ENCODE results near the gene MAPK8IP3. TPM values are rescaled to one million over a fixed set of nuclear protein-coding genes. Genes with fewer than 3 reads are reported as not detected.

Gene MAPK8IP3
- total and polyA plus RNA-seq, 7 experiments from 2014 or later = 1.7 to 299 (median 244) TPM

DNA sequence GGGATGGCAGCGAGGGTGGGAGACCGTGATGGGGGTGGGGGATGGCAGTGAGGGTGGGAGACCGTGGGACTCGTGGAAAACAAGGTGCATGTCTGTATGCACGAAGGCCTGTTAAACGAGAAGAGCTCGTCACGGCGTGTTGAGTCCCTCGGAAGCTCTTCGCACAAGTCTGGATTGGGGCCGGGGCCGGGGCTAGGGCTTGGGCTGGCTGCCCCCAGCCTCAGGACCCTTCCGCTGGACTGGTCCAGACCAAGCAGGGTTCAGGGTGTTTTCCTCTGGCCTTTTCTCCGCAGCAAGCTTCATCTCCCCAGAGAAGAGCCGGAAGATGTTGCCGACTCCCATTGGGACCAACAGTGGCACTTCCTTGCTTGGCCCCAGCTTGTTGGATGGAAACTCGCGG lies 35.6 kb upstream of the MAPK8IP3 start:
- intact Hi-C loops (cut with micrococcal nuclease) = no loop called here
- CTCF ChIA-PET = no interaction called here
- peaks cover 14 to 71% (median 18%) of the 10 kb centered on the region in 5 donors for H3K36me3 Mint-ChIP-seq

DNA sequence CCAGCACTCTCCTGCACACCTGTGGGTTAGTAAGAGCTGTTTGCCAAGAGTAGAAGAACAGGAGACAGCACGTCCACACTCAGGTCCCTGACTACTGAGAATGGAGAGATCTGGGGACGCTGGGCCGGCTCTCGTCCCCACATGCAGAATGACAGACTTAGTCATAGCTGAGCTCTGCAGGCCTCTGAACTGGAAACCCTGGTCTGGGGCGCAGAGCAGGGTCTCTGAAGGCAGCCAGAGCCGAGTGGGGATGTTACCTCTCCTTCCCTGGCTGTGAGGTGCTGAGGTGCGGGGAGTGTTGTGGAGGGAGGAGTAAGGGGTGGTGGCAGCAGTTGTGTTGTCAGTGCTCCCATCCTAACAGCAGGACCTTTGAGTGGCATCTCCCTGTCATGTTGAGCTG lies 35.1 kb upstream of the MAPK8IP3 start:
- Mint-ChIP-seq H3K4me3 (no peak overlapping the region), H3K36me3 (peaks cover 14 to 69% (median 18%) of the 10 kb centered on the region in 5 donors)
- intact Hi-C loops (cut with micrococcal nuclease) = no loop called here

More for the DNA sequence above, 35.6 kb upstream of the MAPK8IP3 start:
- Histone ChIP-seq H3K4me3 (ENCODE audit: low read length) (no peak overlapping the region), H3K36me3 (ENCODE audit: control insufficient read depth in 2 of 3, insufficient read depth in 3 of 3, low read length in 3 of 3) (peaks cover 0 to 97% (median 8%) of the 10 kb centered on the region in 3 experiments), H3K27ac (ENCODE audit: low read depth, low read length) (no peak overlapping the region), H3K9me3 (ENCODE audit: control insufficient read depth in 2 of 3, low read length in 3 of 3) (no peaks in the 10 kb centered on the region), H3K4me1 (ENCODE audit: control insufficient read depth in 2 of 2, insufficient read depth in 2 of 2, low read length in 2 of 2) (no peaks in the 10 kb centered on the region), H3K27me3 (ENCODE audit: control insufficient read depth in 2 of 2, insufficient read depth in 2 of 2, low read length in 2 of 2) (no peaks in the 10 kb centered on the region)
- H3K4me3 Mint-ChIP-seq = no peak overlapping the region
- H3K27me3 Mint-ChIP-seq = no peaks in the 10 kb centered on the region
- H3K27ac Mint-ChIP-seq = no peak overlapping the region
- no peaks in the 10 kb centered on the region for H3K4me1 Mint-ChIP-seq
- POLR2A ChIA-PET = no interaction called here
- H3K9me3 Mint-ChIP-seq = no peaks in the 10 kb centered on the region
- DNase-seq (no peak), ATAC-seq (no peak)

GRCh38 chr16:1673424-1674151 lies 32.4 kb upstream of the MAPK8IP3 start:
- Histone ChIP-seq H3K4me1 (ENCODE audit: control insufficient read depth in 2 of 2, insufficient read depth in 2 of 2, low read length in 2 of 2) (no peaks in the 10 kb centered on the region), H3K27me3 (ENCODE audit: control insufficient read depth in 2 of 2, insufficient read depth in 2 of 2, low read length in 2 of 2) (no peaks in the 10 kb centered on the region), H3K27ac (ENCODE audit: low read depth, low read length) (no peak overlapping the region), H3K9me3 (ENCODE audit: control insufficient read depth in 2 of 3, low read length in 3 of 3) (no peaks in the 10 kb centered on the region), H3K4me3 (ENCODE audit: low read length) (no peak overlapping the region), H3K36me3 (ENCODE audit: control insufficient read depth in 2 of 3, insufficient read depth in 3 of 3, low read length in 3 of 3) (peaks cover 0 to 68% (median 3%) of the 10 kb centered on the region in 3 experiments)
- CTCF ChIA-PET = interaction anchor here (0.5 kb wide), 2 partner anchors 39 to 256 kb away, joined by 3 read pairs; no protein-coding TSS in a partner anchor
- no peak for ATAC-seq
- no peak for DNase-seq
- H3K27ac Mint-ChIP-seq = no peak overlapping the region
- no peaks in the 10 kb centered on the region for H3K27me3 Mint-ChIP-seq
- H3K9me3 Mint-ChIP-seq = no peaks in the 10 kb centered on the region
- intact Hi-C loops (cut with micrococcal nuclease) = no loop called here
- H3K4me3 Mint-ChIP-seq = no peak overlapping the region
- POLR2A ChIA-PET = interaction anchor here (1.9 kb wide), 1 partner anchor 33 kb away, joined by 7 read pairs; the partner anchor contains the start of gene MAPK8IP3
- H3K36me3 Mint-ChIP-seq = peaks cover 14 to 50% (median 18%) of the 10 kb centered on the region in 5 donors
- peaks cover 6 to 13% (median 13%) of the 10 kb centered on the region in 7 donors for H3K4me1 Mint-ChIP-seq

More for the DNA sequence above, 35.1 kb upstream of the MAPK8IP3 start:
- no peak overlapping the region for H3K27ac Mint-ChIP-seq
- Histone ChIP-seq H3K27ac (ENCODE audit: low read depth, low read length) (no peak overlapping the region), H3K36me3 (ENCODE audit: control insufficient read depth in 2 of 3, insufficient read depth in 3 of 3, low read length in 3 of 3) (peaks cover 0 to 96% (median 8%) of the 10 kb centered on the region in 3 experiments), H3K4me3 (ENCODE audit: low read length) (no peak overlapping the region), H3K27me3 (ENCODE audit: control insufficient read depth in 2 of 2, insufficient read depth in 2 of 2, low read length in 2 of 2) (no peaks in the 10 kb centered on the region), H3K9me3 (ENCODE audit: control insufficient read depth in 2 of 3, low read length in 3 of 3) (no peaks in the 10 kb centered on the region), H3K4me1 (ENCODE audit: control insufficient read depth in 2 of 2, insufficient read depth in 2 of 2, low read length in 2 of 2) (no peaks in the 10 kb centered on the region)
- H3K27me3 Mint-ChIP-seq = no peaks in the 10 kb centered on the region
- ChIA-PET CTCF (no interaction called here), POLR2A (no interaction called here)
- no peak for DNase-seq
- no peaks in the 10 kb centered on the region for H3K9me3 Mint-ChIP-seq
- ATAC-seq = no peak
- H3K4me1 Mint-ChIP-seq = no peaks in the 10 kb centered on the region

GRCh38 chr16:1674306-1674705 lies 31.7 kb upstream of the MAPK8IP3 start:
- DNase-seq = no peak
- Mint-ChIP-seq H3K36me3 (peaks cover 10 to 42% (median 18%) of the 10 kb centered on the region in 5 donors), H3K27me3 (no peaks in the 10 kb centered on the region), H3K4me3 (no peak overlapping the region), H3K9me3 (no peaks in the 10 kb centered on the region), H3K4me1 (peaks cover 12 to 21% (median 19%) of the 10 kb centered on the region in 7 donors), H3K27ac (no peak overlapping the region)
- no peak overlapping the region for H3K4me3 ChIP-seq (ENCODE audit: low read length)
- no peak for ATAC-seq
- ChIA-PET CTCF (interaction anchor here (0.5 kb wide), 1 partner anchor 257 kb away, joined by 3 read pairs; no protein-coding TSS in a partner anchor), POLR2A (interaction anchor here (1.9 kb wide), 1 partner anchor 32 kb away, joined by 7 read pairs; the partner anchor contains the start of gene MAPK8IP3)
- no peaks in the 10 kb centered on the region for H3K27me3 ChIP-seq (ENCODE audit: control insufficient read depth in 2 of 2, insufficient read depth in 2 of 2, low read length in 2 of 2)
- intact Hi-C loops (cut with micrococcal nuclease) = no loop called here
- H3K36me3 ChIP-seq (ENCODE audit: control insufficient read depth in 2 of 3, insufficient read depth in 3 of 3, low read length in 3 of 3) = peaks cover 0 to 61% (median 3%) of the 10 kb centered on the region in 3 experiments
- H3K9me3 ChIP-seq (ENCODE audit: control insufficient read depth in 2 of 3, low read length in 3 of 3) = no peaks in the 10 kb centered on the region
- H3K4me1 ChIP-seq (ENCODE audit: control insufficient read depth in 2 of 2, insufficient read depth in 2 of 2, low read length in 2 of 2) = no peaks in the 10 kb centered on the region
- H3K27ac ChIP-seq (ENCODE audit: low read depth, low read length) = no peak overlapping the region

DNA sequence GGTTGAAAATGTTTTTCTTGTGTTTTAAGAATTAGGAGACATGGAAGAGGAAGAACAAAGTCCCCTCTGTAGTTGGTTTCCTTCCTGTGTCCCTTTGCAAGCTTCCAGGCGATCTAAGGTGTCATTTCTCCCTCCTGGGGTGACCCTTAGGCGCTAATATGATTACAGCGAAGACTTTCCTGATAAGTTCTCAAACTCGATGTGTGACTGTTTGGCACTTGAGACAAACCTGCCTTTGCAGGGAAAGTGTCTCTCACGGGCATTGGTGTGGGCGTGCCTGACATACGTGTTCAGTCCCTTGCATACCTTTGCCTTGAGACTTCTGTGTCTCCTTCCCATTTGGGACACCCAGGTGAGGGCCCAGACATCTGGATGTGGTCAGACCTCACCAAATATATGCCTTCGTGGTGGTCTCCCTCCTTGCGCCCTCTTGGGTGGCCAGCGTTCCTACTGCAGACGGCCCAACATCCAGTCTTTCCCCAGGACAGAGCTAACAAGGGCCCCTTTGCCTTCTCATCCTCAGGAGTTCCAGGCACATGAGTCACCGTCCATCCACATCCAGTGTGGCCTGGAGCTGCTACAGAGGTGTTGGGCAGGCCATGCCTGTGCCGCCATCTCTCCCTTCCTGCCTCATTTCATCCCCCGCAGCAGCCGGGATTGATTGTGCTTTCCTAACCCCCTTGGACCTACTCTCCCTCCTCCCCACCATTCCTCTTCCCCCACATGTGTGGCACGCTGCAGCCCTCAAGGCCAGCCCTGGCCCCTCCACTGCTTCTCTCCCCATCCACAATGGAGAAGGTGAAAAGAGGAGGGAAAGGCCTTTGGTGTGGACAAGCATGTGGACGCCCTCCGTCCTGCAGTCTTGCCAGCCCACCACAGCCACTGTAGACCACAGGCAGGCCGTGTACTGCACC lies 31.0 kb upstream of the MAPK8IP3 start:
- H3K9me3 Mint-ChIP-seq = no peaks in the 10 kb centered on the region
- H3K36me3 ChIP-seq (ENCODE audit: control insufficient read depth in 2 of 3, insufficient read depth in 3 of 3, low read length in 3 of 3) = peaks cover 0 to 54% (median 3%) of the 10 kb centered on the region in 3 experiments
- ATAC-seq = no peak
- H3K27ac ChIP-seq (ENCODE audit: low read depth, low read length) = no peak overlapping the region
- H3K27me3 Mint-ChIP-seq = no peaks in the 10 kb centered on the region
- ChIA-PET POLR2A (interaction anchor here (1.1 to 1.9 kb wide), 2 partner anchors 31 to 1193 kb away, joined by 3 to 7 read pairs; partner anchors contain the start of gene MAPK8IP3), CTCF (interaction anchor here (0.7 to 4.0 kb wide), 2 partner anchors 25 to 31 kb away, joined by 4 to 11 read pairs; partner anchors contain the start of gene MAPK8IP3)
- H3K4me1 Mint-ChIP-seq = peaks cover 12 to 23% (median 19%) of the 10 kb centered on the region in 7 donors
- DNase-seq = no peak
- peak overlapping the region in 1 of 9 donors; percentile 14 for H3K27ac Mint-ChIP-seq
- no peak overlapping the region for H3K4me3 Mint-ChIP-seq
- H3K27me3 ChIP-seq (ENCODE audit: control insufficient read depth in 2 of 2, insufficient read depth in 2 of 2, low read length in 2 of 2) = no peaks in the 10 kb centered on the region
- no peak overlapping the region for H3K4me3 ChIP-seq (ENCODE audit: low read length)
- intact Hi-C loops (cut with micrococcal nuclease) = no loop called here
- no peaks in the 10 kb centered on the region for H3K9me3 ChIP-seq (ENCODE audit: control insufficient read depth in 2 of 3, low read length in 3 of 3)
- peaks cover 7 to 39% (median 18%) of the 10 kb centered on the region in 5 donors for H3K36me3 Mint-ChIP-seq
- no peaks in the 10 kb centered on the region for H3K4me1 ChIP-seq (ENCODE audit: control insufficient read depth in 2 of 2, insufficient read depth in 2 of 2, low read length in 2 of 2)

DNA sequence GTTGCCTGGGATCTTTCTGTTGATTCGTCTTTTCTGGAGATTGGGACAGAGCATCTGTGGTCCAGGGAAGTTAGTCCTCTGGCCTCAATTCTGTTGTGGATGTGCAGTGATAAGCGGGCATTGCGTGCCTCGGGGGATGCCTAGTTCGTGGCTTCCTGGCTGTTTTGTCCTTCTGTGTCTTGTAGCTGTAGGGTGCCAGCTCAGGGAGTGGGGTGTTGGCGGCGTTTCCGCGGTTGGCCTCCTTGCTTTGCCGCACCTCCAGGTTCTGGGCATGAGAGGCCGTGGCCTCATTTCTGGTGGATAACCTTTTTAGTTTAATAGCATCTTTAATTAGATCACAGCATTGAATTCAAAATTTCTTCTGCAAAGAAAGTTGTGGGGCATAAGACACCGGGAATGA lies 29.3 kb upstream of the MAPK8IP3 start:
- H3K27me3 ChIP-seq (ENCODE audit: control insufficient read depth in 2 of 2, insufficient read depth in 2 of 2, low read length in 2 of 2) = no peaks in the 10 kb centered on the region
- Mint-ChIP-seq H3K9me3 (no peaks in the 10 kb centered on the region), H3K36me3 (peaks cover 4 to 32% (median 15%) of the 10 kb centered on the region in 5 donors), H3K4me3 (peak overlapping the region; percentile 2 to 77 (median 67)), H3K4me1 (peaks cover 24 to 40% (median 32%) of the 10 kb centered on the region in 7 donors), H3K27me3 (no peaks in the 10 kb centered on the region), H3K27ac (peak overlapping the region in 8 of 9 donors; percentile 4 to 86 (median 46))
- no peak overlapping the region for H3K27ac ChIP-seq (ENCODE audit: low read depth, low read length)
- ChIA-PET CTCF (interaction anchor here (0.5 to 4.0 kb wide), 3 partner anchors 11 to 29 kb away, joined by 3 to 11 read pairs (median 3); partner anchors contain the start of gene MAPK8IP3), POLR2A (no interaction called here)
- H3K4me3 ChIP-seq (ENCODE audit: low read length) = no peak overlapping the region
- no peaks in the 10 kb centered on the region for H3K4me1 ChIP-seq (ENCODE audit: control insufficient read depth in 2 of 2, insufficient read depth in 2 of 2, low read length in 2 of 2)
- H3K9me3 ChIP-seq (ENCODE audit: control insufficient read depth in 2 of 3, low read length in 3 of 3) = no peaks in the 10 kb centered on the region
- H3K36me3 ChIP-seq (ENCODE audit: control insufficient read depth in 2 of 3, insufficient read depth in 3 of 3, low read length in 3 of 3) = peaks cover 0 to 40% (median 0%) of the 10 kb centered on the region in 3 experiments
- no peak for ATAC-seq
- no peak for DNase-seq
- intact Hi-C loops (cut with micrococcal nuclease) = no loop called here
